Endodermal cell (in vitro differentiated cells): ENCODE data around the gene B4GALT1. TPM values are rescaled to one million over a fixed set of nuclear protein-coding genes. Genes with fewer than 3 reads are reported as not detected.

Source experiments
- DNase-seq: peaks from one replicate; pipeline ENCODE4 v3.0.0-alpha.2; 2017
- H3K27ac ChIP-seq: 2 replicates; pipeline ENCODE4 v1.5.1; 2013; ENCODE audit warnings: mild to moderate bottlenecking, low read depth, low read length, moderate library complexity
- H3K27me3 ChIP-seq: 2 replicates; pipeline ENCODE4 v1.6.1; 2013; ENCODE audit warnings: mild to moderate bottlenecking, low read length, moderate library complexity; ENCODE audit not compliant: insufficient read depth, control insufficient read depth, poor library complexity, severe bottlenecking
- H3K36me3 ChIP-seq: 2 replicates; pipeline ENCODE4 v1.7.0; 2013; ENCODE audit warnings: mild to moderate bottlenecking, low read length, moderate library complexity; ENCODE audit not compliant: control insufficient read depth, insufficient read depth
- H3K4me1 ChIP-seq: one replicate; pipeline ENCODE4 v1.7.0; 2013; ENCODE audit warnings: low read length; ENCODE audit not compliant: control insufficient read depth, insufficient read depth
- H3K4me3 ChIP-seq: 2 replicates; pipeline ENCODE4 v1.5.1; 2013; ENCODE audit warnings: mild to moderate bottlenecking, low read length, moderate library complexity
- H3K9ac ChIP-seq: 2 replicates; pipeline ENCODE4 v1.6.1; 2013; ENCODE audit warnings: mild to moderate bottlenecking, low read length, moderate library complexity; ENCODE audit not compliant: poor library complexity, severe bottlenecking; ENCODE audit errors: extremely low read depth
- H3K9me3 ChIP-seq: 2 replicates; pipeline ENCODE4 v1.6.1; 2013; ENCODE audit warnings: mild to moderate bottlenecking, low read length, moderate library complexity; ENCODE audit not compliant: control insufficient read depth
- H3K27ac Mint-ChIP-seq: 2 replicates; pipeline ENCODE4 v1.8.0; 2020; ENCODE audit warnings: mixed read lengths
- H3K27me3 Mint-ChIP-seq: 2 replicates; pipeline ENCODE4 v1.8.0; 2021; ENCODE audit warnings: mild to moderate bottlenecking, mixed read lengths; ENCODE audit not compliant: insufficient read depth
- H3K36me3 Mint-ChIP-seq: 2 replicates; pipeline ENCODE4 v1.8.0; 2020; ENCODE audit warnings: low read depth, mixed read lengths
- H3K4me1 Mint-ChIP-seq: 2 replicates; pipeline ENCODE4 v1.8.0; 2020; ENCODE audit warnings: mixed read lengths
- H3K4me3 Mint-ChIP-seq: 2 replicates; pipeline ENCODE4 v1.8.0; 2020; ENCODE audit warnings: mild to moderate bottlenecking, moderate library complexity, mixed read lengths
- H3K9me3 Mint-ChIP-seq: 2 replicates; pipeline ENCODE4 v1.8.0; 2020; ENCODE audit warnings: mild to moderate bottlenecking, mixed read lengths
- WGBS, 2 experiments: methylation state at CpG; one replicate each; pipeline versions ENCODE4 v1.1.5 to v1.1.7; 2013; ENCODE audit warnings: missing lambda C conversion rate in 2 of 2, mixed read lengths in 1 of 2; ENCODE audit not compliant: insufficient coverage in 1 of 2, insufficient read length in 1 of 2; 5-methylcytosine and 5-hydroxymethylcytosine counted together
- total RNA-seq, 2 donors: library from RNA; stranded (reverse); fragmentation: NEBNext Ultra II Directional in 1 of 2; extraction: Animal tissue kit (Norgen Biotek cat#: 25700) in 1 of 2; gene quantifications; 2 replicates in 1 of 2; 3 replicates in 1 of 2; pipeline ENCODE4 v1.2.1, GENCODE V29; 2021
- TF ChIP-seq, protein P1 (sequence below): fragments of 200-600 bp; sonication (generic); conservative IDR thresholded peaks from 2 replicates; pipeline ENCODE4 v1.5.0; 2021; ENCODE audit warnings: antibody characterized with exemption, mild to moderate bottlenecking

Gene B4GALT1
- total RNA-seq, 2 donors from 2014 or later: 62.9 to 92.6 TPM

DNA sequence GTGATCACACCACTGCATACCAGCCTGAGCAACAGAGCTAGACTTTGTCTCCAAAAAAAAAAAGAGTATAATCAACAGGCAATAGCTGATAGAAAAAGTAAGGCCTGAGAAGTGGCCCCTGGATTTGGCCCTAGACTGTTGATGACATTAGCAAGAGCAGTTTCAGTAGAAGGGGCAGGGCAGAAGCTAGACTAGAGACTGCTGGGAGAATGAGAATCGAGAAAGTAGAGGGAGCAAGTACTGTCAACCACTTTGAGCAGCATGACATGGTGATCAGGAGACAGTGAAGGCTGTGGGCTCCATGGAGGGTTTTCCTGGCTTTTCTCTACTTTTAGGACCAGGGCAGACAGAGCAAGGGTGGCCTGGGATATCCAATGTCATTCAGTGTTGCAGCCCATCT is 34.9 kb upstream of the B4GALT1 start:
- H3K4me3 Mint-ChIP-seq: no peak overlapping the region
- no peaks in the 10 kb centered on the region for H3K9me3 ChIP-seq
- no peaks in the 10 kb centered on the region for H3K36me3 ChIP-seq
- no peak overlapping the region for H3K27ac Mint-ChIP-seq
- no peak overlapping the region for H3K4me3 ChIP-seq
- H3K36me3 Mint-ChIP-seq: no peaks in the 10 kb centered on the region
- no peak for DNase-seq
- H3K4me1 Mint-ChIP-seq: peaks cover 4% of the 10 kb centered on the region
- no peaks in the 10 kb centered on the region for H3K9me3 Mint-ChIP-seq
- H3K4me1 ChIP-seq: no peaks in the 10 kb centered on the region
- no peak overlapping the region for H3K27ac ChIP-seq
- H3K27me3 Mint-ChIP-seq: peaks cover 14% of the 10 kb centered on the region
- H3K9ac ChIP-seq: no peak overlapping the region
- 95 to 100% methylated on average over 1 of the region's 1 CpG for WGBS, 2 experiments
- peaks cover 10% of the 10 kb centered on the region for H3K27me3 ChIP-seq
- TF ChIP-seq, protein P1, sequence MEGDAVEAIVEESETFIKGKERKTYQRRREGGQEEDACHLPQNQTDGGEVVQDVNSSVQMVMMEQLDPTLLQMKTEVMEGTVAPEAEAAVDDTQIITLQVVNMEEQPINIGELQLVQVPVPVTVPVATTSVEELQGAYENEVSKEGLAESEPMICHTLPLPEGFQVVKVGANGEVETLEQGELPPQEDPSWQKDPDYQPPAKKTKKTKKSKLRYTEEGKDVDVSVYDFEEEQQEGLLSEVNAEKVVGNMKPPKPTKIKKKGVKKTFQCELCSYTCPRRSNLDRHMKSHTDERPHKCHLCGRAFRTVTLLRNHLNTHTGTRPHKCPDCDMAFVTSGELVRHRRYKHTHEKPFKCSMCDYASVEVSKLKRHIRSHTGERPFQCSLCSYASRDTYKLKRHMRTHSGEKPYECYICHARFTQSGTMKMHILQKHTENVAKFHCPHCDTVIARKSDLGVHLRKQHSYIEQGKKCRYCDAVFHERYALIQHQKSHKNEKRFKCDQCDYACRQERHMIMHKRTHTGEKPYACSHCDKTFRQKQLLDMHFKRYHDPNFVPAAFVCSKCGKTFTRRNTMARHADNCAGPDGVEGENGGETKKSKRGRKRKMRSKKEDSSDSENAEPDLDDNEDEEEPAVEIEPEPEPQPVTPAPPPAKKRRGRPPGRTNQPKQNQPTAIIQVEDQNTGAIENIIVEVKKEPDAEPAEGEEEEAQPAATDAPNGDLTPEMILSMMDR: no peak

DNA sequence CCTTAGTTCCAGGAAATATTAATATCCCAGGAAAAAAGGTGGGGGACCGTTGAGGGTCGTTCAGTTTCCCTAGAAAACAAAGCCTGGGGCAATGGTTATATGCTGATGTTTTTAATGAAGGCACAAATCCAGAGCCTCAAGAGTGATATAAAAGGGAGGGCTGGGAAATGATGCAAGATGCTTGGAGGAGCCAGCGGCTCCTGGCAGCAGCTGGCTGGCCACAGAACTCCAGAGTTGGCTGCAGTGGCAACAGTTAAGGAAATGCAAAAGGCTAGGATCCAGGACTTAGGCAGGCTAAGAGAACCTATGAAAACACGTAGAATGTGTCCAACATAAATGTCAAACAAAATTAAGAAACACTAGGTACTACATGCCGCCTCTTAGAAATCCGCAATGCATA is 31.0 kb upstream of the B4GALT1 start:
- Histone ChIP-seq H3K9me3 (no peaks in the 10 kb centered on the region), H3K27me3 (no peaks in the 10 kb centered on the region), H3K36me3 (no peaks in the 10 kb centered on the region), H3K9ac (no peak overlapping the region), H3K4me1 (no peaks in the 10 kb centered on the region), H3K27ac (no peak overlapping the region), H3K4me3 (no peak overlapping the region)
- no peak for DNase-seq
- TF ChIP-seq, protein P1: no peak
- Mint-ChIP-seq H3K27me3 (peaks cover 5% of the 10 kb centered on the region), H3K4me1 (peaks cover 4% of the 10 kb centered on the region), H3K9me3 (peaks cover 4% of the 10 kb centered on the region), H3K27ac (no peak overlapping the region), H3K4me3 (no peak overlapping the region), H3K36me3 (no peaks in the 10 kb centered on the region)
- 91 to 95% methylated on average over 6 of the region's 6 CpGs for WGBS, 2 experiments

DNA sequence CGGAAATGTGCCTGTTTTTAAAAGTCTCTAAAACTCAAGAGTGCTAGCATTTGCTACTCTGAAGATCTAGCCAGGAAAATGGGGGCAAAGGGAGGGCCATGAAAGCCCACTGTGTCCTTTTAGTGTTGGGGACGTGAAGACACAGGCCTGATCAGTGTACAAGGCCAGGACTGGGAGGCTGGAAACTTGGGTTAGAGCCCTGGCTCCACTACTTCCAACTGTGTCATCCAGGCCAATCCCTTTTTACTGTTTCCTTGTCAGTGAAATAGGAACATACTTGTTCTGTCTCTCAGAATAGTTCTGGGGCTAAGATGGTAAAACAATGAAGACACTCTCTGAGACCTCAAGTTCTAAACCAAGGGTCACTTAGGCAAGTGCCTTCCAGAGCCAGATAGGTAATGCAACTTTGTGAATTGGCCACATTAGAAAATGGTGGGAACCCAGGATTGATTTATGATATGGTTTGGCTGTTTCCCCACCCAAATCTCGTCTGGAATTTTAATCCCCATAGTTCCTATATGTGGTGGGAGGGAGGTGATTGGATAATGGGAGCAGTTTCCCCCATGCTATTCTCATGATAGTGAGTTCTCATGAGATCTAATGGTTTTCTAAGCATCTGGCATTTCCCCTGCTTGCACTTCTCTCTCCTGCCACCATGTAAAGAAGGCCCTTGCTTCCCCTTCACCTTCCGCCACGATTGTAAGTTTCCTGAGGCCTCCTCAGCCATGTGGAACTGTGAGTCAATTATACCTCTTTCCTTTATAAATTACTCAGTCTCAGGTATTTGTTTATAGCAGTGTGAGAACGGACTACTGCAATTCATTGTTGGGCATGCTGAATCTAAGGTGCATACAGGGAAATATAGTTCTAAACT is 30.4 kb upstream of the B4GALT1 start:
- 71 to 78% methylated on average over 3 to 6 of the region's 6 CpGs for WGBS, 2 experiments
- H3K36me3 Mint-ChIP-seq: no peaks in the 10 kb centered on the region
- H3K27ac ChIP-seq: no peak overlapping the region

More for the DNA sequence above, 30.4 kb upstream of the B4GALT1 start:
- no peak overlapping the region for H3K9ac ChIP-seq
- TF ChIP-seq, protein P1: peak; percentile 50
- Mint-ChIP-seq H3K27me3 (no peaks in the 10 kb centered on the region), H3K9me3 (peaks cover 4% of the 10 kb centered on the region), H3K27ac (no peak overlapping the region), H3K4me1 (peaks cover 7% of the 10 kb centered on the region), H3K4me3 (no peak overlapping the region)
- DNase-seq: no peak
- H3K36me3 ChIP-seq: no peaks in the 10 kb centered on the region
- no peaks in the 10 kb centered on the region for H3K27me3 ChIP-seq
- no peak overlapping the region for H3K4me3 ChIP-seq
- H3K9me3 ChIP-seq: no peaks in the 10 kb centered on the region
- H3K4me1 ChIP-seq: no peaks in the 10 kb centered on the region
